H9 (cell line): ENCODE results near the gene CRYBB1. TPM values are rescaled to one million over a fixed set of nuclear protein-coding genes. Genes with fewer than 3 reads are reported as not detected.

Source experiments
- DNase-seq: peaks from one replicate; pipeline ENCODE4 v3.0.0-alpha.2; 2017
- H2AFZ ChIP-seq: one replicate; pipeline ENCODE4 v1.6.1; 2013; ENCODE audit warnings: mild to moderate bottlenecking, low read length, control low read depth, moderate library complexity
- H2AK5ac ChIP-seq: 2 replicates; pipeline ENCODE4 v1.6.1; 2013; ENCODE audit warnings: low read length, control low read depth, mixed read lengths; ENCODE audit not compliant: insufficient read length
- H2BK120ac ChIP-seq: one replicate; pipeline ENCODE4 v1.6.1; 2013; ENCODE audit warnings: low read depth, mild to moderate bottlenecking, low read length, control low read depth, inconsistent platforms; ENCODE audit not compliant: poor library complexity, severe bottlenecking
- H2BK12ac ChIP-seq: 2 replicates; pipeline ENCODE4 v1.6.1; 2013; ENCODE audit warnings: low read length, control low read depth, mixed read lengths, low read depth; ENCODE audit not compliant: insufficient read length
- H2BK15ac ChIP-seq: 2 replicates; pipeline ENCODE4 v1.6.1; 2013; ENCODE audit warnings: low read depth, low read length, control low read depth
- H2BK20ac ChIP-seq: one replicate; pipeline ENCODE4 v1.6.1; 2013; ENCODE audit warnings: low read depth, mild to moderate bottlenecking, low read length, control low read depth, inconsistent platforms; ENCODE audit not compliant: poor library complexity, severe bottlenecking
- H2BK5ac ChIP-seq: 2 replicates; pipeline ENCODE4 v1.6.1; 2013; ENCODE audit warnings: low read length, control low read depth, mixed read lengths; ENCODE audit not compliant: insufficient read length
- H3K14ac ChIP-seq: 2 replicates; pipeline ENCODE4 v1.6.1; 2013; ENCODE audit warnings: low read length, control low read depth; ENCODE audit not compliant: insufficient read depth
- H3K18ac ChIP-seq: 2 replicates; pipeline ENCODE4 v1.6.1; 2013; ENCODE audit warnings: low read depth, mild to moderate bottlenecking, mixed read lengths, low read length, control low read depth; ENCODE audit not compliant: insufficient read length
- H3K23ac ChIP-seq: 2 replicates; pipeline ENCODE4 v1.6.1; 2013; ENCODE audit warnings: low read length, control low read depth, mixed read lengths, low read depth; ENCODE audit not compliant: insufficient read length
- H3K23me2 ChIP-seq: 2 replicates; pipeline ENCODE4 v1.6.1; 2013; ENCODE audit warnings: low read depth, mild to moderate bottlenecking, mixed read lengths, low read length, control low read depth; ENCODE audit not compliant: insufficient read length, poor library complexity, severe bottlenecking
- H3K27ac ChIP-seq: 2 replicates; pipeline ENCODE4 v1.5.1; 2013; ENCODE audit warnings: low read length, control low read depth, mixed read lengths, low read depth; ENCODE audit not compliant: insufficient read length
- H3K27me3 ChIP-seq: 2 replicates; pipeline ENCODE4 v1.6.1; 2013; ENCODE audit warnings: low read length, control low read depth, inconsistent platforms; ENCODE audit not compliant: insufficient read depth
- H3K4ac ChIP-seq: 2 replicates; pipeline ENCODE4 v1.6.1; 2013; ENCODE audit warnings: low read depth, mild to moderate bottlenecking, control low read depth, inconsistent platforms, low read length, moderate library complexity
- H3K4me1 ChIP-seq: 2 replicates; pipeline ENCODE4 v1.6.1; 2013; ENCODE audit warnings: low read length, control low read depth, inconsistent platforms; ENCODE audit not compliant: insufficient read depth
- H3K4me2 ChIP-seq: 2 replicates; pipeline ENCODE4 v1.6.1; 2013; ENCODE audit warnings: low read length, control low read depth, mixed read lengths; ENCODE audit not compliant: insufficient read length, insufficient read depth
- H3K56ac ChIP-seq: 2 replicates; pipeline ENCODE4 v1.6.1; 2013; ENCODE audit warnings: low read depth, mild to moderate bottlenecking, mixed read lengths, low read length, control low read depth; ENCODE audit not compliant: insufficient read length
- H3K79me1 ChIP-seq: 2 replicates; pipeline ENCODE4 v1.6.1; 2013; ENCODE audit warnings: low read depth, mild to moderate bottlenecking, moderate library complexity, low read length, control low read depth, inconsistent platforms; ENCODE audit not compliant: insufficient read depth, poor library complexity, severe bottlenecking
- H3K79me2 ChIP-seq: 2 replicates; pipeline ENCODE4 v1.6.1; 2013; ENCODE audit warnings: low read length, control low read depth, inconsistent platforms; ENCODE audit not compliant: insufficient read depth
- H3K9ac ChIP-seq: 2 replicates; pipeline ENCODE4 v1.6.1; 2013; ENCODE audit warnings: low read length, control low read depth, mixed read lengths; ENCODE audit not compliant: insufficient read length; ENCODE audit errors: extremely low read depth
- H3K9me3 ChIP-seq: one replicate; pipeline ENCODE4 v1.6.1; 2013; ENCODE audit warnings: low read depth, low read length, inconsistent platforms; ENCODE audit not compliant: control insufficient read depth
- H3T11ph ChIP-seq: one replicate; pipeline ENCODE4 v1.6.1; 2013; ENCODE audit warnings: mild to moderate bottlenecking, low read length, control low read depth, inconsistent platforms
- H4K20me1 ChIP-seq: one replicate; pipeline ENCODE4 v1.6.1; 2013; ENCODE audit not compliant: control insufficient read depth, insufficient read length, insufficient read depth
- H4K5ac ChIP-seq: 2 replicates; pipeline ENCODE4 v1.6.1; 2013; ENCODE audit warnings: low read depth, mild to moderate bottlenecking, mixed read lengths, low read length, control low read depth; ENCODE audit not compliant: insufficient read length
- H4K8ac ChIP-seq: replicated peaks from 2 replicates; pipeline ENCODE4 v1.6.1; 2013; ENCODE audit warnings: low read length, control low read depth, mixed read lengths, low read depth; ENCODE audit not compliant: insufficient read length
- H4K91ac ChIP-seq: 2 replicates; pipeline ENCODE4 v1.6.1; 2013; ENCODE audit warnings: low read depth, mild to moderate bottlenecking, moderate library complexity, mixed read lengths, low read length, control low read depth; ENCODE audit not compliant: insufficient read length
- H3K27ac Mint-ChIP-seq, 3 experiments: 2 replicates in 2 of 3; 3 replicates in 1 of 3; pipeline ENCODE4 v1.8.0; 2020 to 2021; ENCODE audit warnings: mixed read lengths in 3 of 3, mild to moderate bottlenecking in 1 of 3, moderate library complexity in 1 of 3
- H3K27me3 Mint-ChIP-seq: 2 replicates; pipeline ENCODE4 v1.8.0; 2021; ENCODE audit warnings: low read depth, mild to moderate bottlenecking, moderate library complexity, mixed read lengths
- H3K36me3 Mint-ChIP-seq, 3 experiments: 2 replicates in 2 of 3; 3 replicates in 1 of 3; pipeline ENCODE4 v1.8.0; 2020 to 2021; ENCODE audit warnings: low read depth in 3 of 3, mixed read lengths in 3 of 3; ENCODE audit not compliant: insufficient read depth in 1 of 3
- H3K4me1 Mint-ChIP-seq, 2 experiments: 2 replicates each; pipeline ENCODE4 v1.8.0; 2020; ENCODE audit warnings: mixed read lengths in 2 of 2
- H3K4me3 Mint-ChIP-seq, 2 experiments: 2 replicates in 1 of 2; 3 replicates in 1 of 2; pipeline ENCODE4 v1.8.0; 2020 to 2021; ENCODE audit warnings: mild to moderate bottlenecking in 2 of 2, mixed read lengths in 2 of 2, moderate library complexity in 1 of 2
- H3K9me3 Mint-ChIP-seq, 2 experiments: 2 replicates in 1 of 2; 3 replicates in 1 of 2; pipeline ENCODE4 v1.8.0; 2020; ENCODE audit warnings: mild to moderate bottlenecking in 2 of 2, mixed read lengths in 2 of 2, moderate library complexity in 1 of 2
- WGBS: extraction: QIAGEN DNeasy Blood & Tissue Kit; methylation state at CpG from one replicate; pipeline ENCODE4 v1.1.7; 2013; ENCODE audit warnings: missing lambda C conversion rate, low lambda C conversion rate, mixed read lengths; ENCODE audit not compliant: insufficient read length; ENCODE audit errors: extremely low coverage; 5-methylcytosine and 5-hydroxymethylcytosine counted together
- total RNA-seq: library from RNA; stranded (reverse); gene quantifications from 2 replicates; pipeline ENCODE4 v1.2.1, GENCODE V29; 2021
- TF ChIP-seq, protein P1 (sequence below): fragments of 200-600 bp; sonication (generic); conservative IDR thresholded peaks from 3 replicates; pipeline ENCODE4 v1.8.0; 2021; ENCODE audit warnings: antibody characterized with exemption, mild to moderate bottlenecking

Gene CRYBB1
- total RNA-seq, 1 experiment from 2014 or later = 5.4 TPM

DNA sequence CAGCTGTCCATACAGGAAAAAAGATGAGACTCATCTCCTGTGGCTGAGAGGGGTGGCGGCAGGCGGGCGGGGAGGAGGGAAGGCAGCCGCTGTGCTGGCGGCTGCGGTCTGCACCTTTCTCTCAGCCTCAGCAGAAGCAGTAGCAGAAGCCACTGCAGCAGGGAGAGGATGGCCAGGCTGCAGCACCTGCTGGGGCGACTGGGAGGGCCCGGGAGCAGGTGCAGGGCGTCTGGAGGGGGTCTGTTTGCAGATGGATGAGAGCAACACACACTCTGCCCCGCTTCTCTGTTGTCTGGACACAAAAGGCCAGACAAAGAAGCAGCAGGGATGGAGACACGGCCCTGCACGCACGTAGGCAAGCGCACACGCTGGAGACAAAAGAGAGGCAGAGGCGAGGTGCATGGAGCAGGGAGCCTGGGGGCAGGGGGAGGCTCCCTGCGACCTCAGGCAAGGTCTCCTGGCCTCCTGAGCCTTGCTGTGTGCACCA, 30.2 kb upstream of the CRYBB1 start:
- H3K79me1 ChIP-seq = no peaks in the 10 kb centered on the region
- TF ChIP-seq, protein P1, sequence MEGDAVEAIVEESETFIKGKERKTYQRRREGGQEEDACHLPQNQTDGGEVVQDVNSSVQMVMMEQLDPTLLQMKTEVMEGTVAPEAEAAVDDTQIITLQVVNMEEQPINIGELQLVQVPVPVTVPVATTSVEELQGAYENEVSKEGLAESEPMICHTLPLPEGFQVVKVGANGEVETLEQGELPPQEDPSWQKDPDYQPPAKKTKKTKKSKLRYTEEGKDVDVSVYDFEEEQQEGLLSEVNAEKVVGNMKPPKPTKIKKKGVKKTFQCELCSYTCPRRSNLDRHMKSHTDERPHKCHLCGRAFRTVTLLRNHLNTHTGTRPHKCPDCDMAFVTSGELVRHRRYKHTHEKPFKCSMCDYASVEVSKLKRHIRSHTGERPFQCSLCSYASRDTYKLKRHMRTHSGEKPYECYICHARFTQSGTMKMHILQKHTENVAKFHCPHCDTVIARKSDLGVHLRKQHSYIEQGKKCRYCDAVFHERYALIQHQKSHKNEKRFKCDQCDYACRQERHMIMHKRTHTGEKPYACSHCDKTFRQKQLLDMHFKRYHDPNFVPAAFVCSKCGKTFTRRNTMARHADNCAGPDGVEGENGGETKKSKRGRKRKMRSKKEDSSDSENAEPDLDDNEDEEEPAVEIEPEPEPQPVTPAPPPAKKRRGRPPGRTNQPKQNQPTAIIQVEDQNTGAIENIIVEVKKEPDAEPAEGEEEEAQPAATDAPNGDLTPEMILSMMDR = no peak
- H3K27ac ChIP-seq = no peak overlapping the region
- Mint-ChIP-seq H3K36me3 (no peaks in the 10 kb centered on the region), H3K27me3 (peaks cover 7% of the 10 kb centered on the region), H3K9me3 (no peaks in the 10 kb centered on the region; a peak in 2 of 5 replicates), H3K4me1 (peaks cover 82 to 88% of the 10 kb centered on the region in 2 experiments), H3K4me3 (peak overlapping the region; percentile 53 to 73), H3K27ac (peak overlapping the region; percentile 93 to 99 (median 94))
- H3K14ac ChIP-seq = 0 out of 2 replicates have a peak overlapping the region, but pooled peaks have one; percentile 0
- H3K23me2 ChIP-seq = no peaks in the 10 kb centered on the region
- no peak overlapping the region for H2BK15ac ChIP-seq
- H3K4ac ChIP-seq = no peak overlapping the region
- H2BK5ac ChIP-seq = no peak overlapping the region
- H3K23ac ChIP-seq = no peak overlapping the region
- H3K9me3 ChIP-seq = no peaks in the 10 kb centered on the region
- H2BK120ac ChIP-seq = no peak overlapping the region
- H2BK12ac ChIP-seq = no peak overlapping the region
- H2AFZ ChIP-seq = no peak overlapping the region
- no peak overlapping the region for H3T11ph ChIP-seq
- peaks cover 29% of the 10 kb centered on the region for H3K4me1 ChIP-seq
- no peak overlapping the region for H4K8ac ChIP-seq
- no peak overlapping the region for H3K56ac ChIP-seq
- H4K20me1 ChIP-seq = no peaks in the 10 kb centered on the region
- no peak overlapping the region for H4K5ac ChIP-seq
- no CpG with 5 or more reads among the region's 17 CpGs for WGBS
- peak overlapping the region; percentile 49 for H3K18ac ChIP-seq
- H2BK20ac ChIP-seq = no peak overlapping the region
- peak overlapping the region; percentile 0 for H3K4me2 ChIP-seq
- H3K27me3 ChIP-seq = no peaks in the 10 kb centered on the region
- peak; percentile 87 for DNase-seq
- H3K9ac ChIP-seq = no peak overlapping the region
- H3K79me2 ChIP-seq = no peaks in the 10 kb centered on the region
- H2AK5ac ChIP-seq = no peak overlapping the region
- no peak overlapping the region for H4K91ac ChIP-seq
